SK-N-SH (cell line): ENCODE data around the gene COX10. TPM values are rescaled to one million over a fixed set of nuclear protein-coding genes. Genes with fewer than 3 reads are reported as not detected.

Experiments
- CTCF ChIA-PET: fragments of 300-600, 350-600 bp; formaldehyde crosslinking; extraction: SDS; loops from one replicate; lab custom pipeline; 2021; lab: Yijun Ruan, JAX
- POLR2A ChIA-PET: fragments of 350-600 bp; sonication (Branson Sonifier 250); formaldehyde crosslinking; extraction: SDS; loops from one replicate; lab custom pipeline; 2020; ENCODE audit warnings: antibody characterized with exemption, inconsistent platforms; lab: Yijun Ruan, JAX
- DNase-seq: peaks from one replicate; pipeline ENCODE4 v3.0.0; 2012
- H2AFZ ChIP-seq: fragments of 200-600 bp; sonication (generic); 2 replicates; pipeline ENCODE4 v1.8.1; 2016; ENCODE audit warnings: antibody characterized with exemption, mild to moderate bottlenecking, low read depth
- H3F3A ChIP-seq: fragments of 200-600 bp; sonication (generic); replicated peaks from 2 replicates; pipeline ENCODE3; 2016; ENCODE audit warnings: antibody characterized with exemption, mild to moderate bottlenecking; ENCODE audit not compliant: insufficient read depth
- H3K27ac ChIP-seq, 2 experiments: fragments of 200-500 bp in 1 of 2; fragments of 200-600 bp in 1 of 2; sonication (Bioruptor generic) in 1 of 2; sonication (generic), shearing (Covaris generic) in 1 of 2; 2 replicates each; pipeline versions ENCODE4 v1.5.1 to v1.6.1; 2014 to 2016; ENCODE audit warnings: low read depth in 2 of 2, inconsistent platforms in 1 of 2, low read length in 1 of 2, mild to moderate bottlenecking in 1 of 2, mixed read lengths in 1 of 2
- H3K27me3 ChIP-seq: fragments of 200-600 bp; sonication (generic), shearing (Covaris generic); 2 replicates; pipeline ENCODE4 v1.6.1; 2016; ENCODE audit warnings: mixed run types; ENCODE audit not compliant: insufficient read depth
- H3K36me3 ChIP-seq, 2 experiments: fragments of 200-500 bp in 1 of 2; fragments of 200-600 bp in 1 of 2; sonication (Bioruptor generic) in 1 of 2; sonication (generic) in 1 of 2; replicated peaks in 1 of 2; 2 replicates each; pipeline versions ENCODE3 to v1.5.1; 2014 to 2016; ENCODE audit warnings: low read length in 1 of 2, mild to moderate bottlenecking in 1 of 2; ENCODE audit not compliant: insufficient read depth in 2 of 2, control insufficient read depth in 1 of 2
- H3K4me1 ChIP-seq, 2 experiments: fragments of 200-500 bp in 1 of 2; fragments of 200-600 bp in 1 of 2; sonication (Bioruptor generic) in 1 of 2; sonication (generic), shearing (Covaris generic) in 1 of 2; 2 replicates each; pipeline versions ENCODE4 v1.5.1 to v1.6.1; 2014 to 2016; ENCODE audit warnings: low read depth in 1 of 2, low read length in 1 of 2, mixed run types in 1 of 2; ENCODE audit not compliant: insufficient read depth in 2 of 2, control insufficient read depth in 1 of 2
- H3K4me2 ChIP-seq: fragments of 200-600 bp; sonication (generic), shearing (Covaris generic); 2 replicates; pipeline ENCODE4 v1.6.1; 2017; ENCODE audit warnings: mixed run types
- H3K4me3 ChIP-seq, 2 experiments: fragments of 200-500 bp in 1 of 2; fragments of 200-600 bp in 1 of 2; sonication (Bioruptor generic) in 1 of 2; sonication (generic), shearing (Covaris generic) in 1 of 2; 2 replicates each; pipeline versions ENCODE4 v1.5.1 to v1.8.1; 2014 to 2016; ENCODE audit warnings: low read depth in 2 of 2, inconsistent platforms in 1 of 2, low read length in 1 of 2, mild to moderate bottlenecking in 1 of 2, mixed read lengths in 1 of 2, moderate library complexity in 1 of 2
- H3K79me2 ChIP-seq: fragments of 200-600 bp; sonication (generic); 2 replicates; pipeline ENCODE4 v1.8.1; 2017; ENCODE audit warnings: mild to moderate bottlenecking; ENCODE audit not compliant: insufficient read depth
- H3K9ac ChIP-seq: fragments of 200-600 bp; sonication (generic); 2 replicates; pipeline ENCODE4 v1.6.1; 2017; ENCODE audit warnings: mixed run types
- H3K9me2 ChIP-seq: fragments of 200-600 bp; sonication (generic); 2 replicates; pipeline ENCODE4 v1.6.1; 2017; ENCODE audit warnings: mixed run types
- H3K9me3 ChIP-seq: fragments of 200-600 bp; sonication (generic); 2 replicates; pipeline ENCODE4 v1.6.1; 2017; ENCODE audit warnings: mixed run types, mild to moderate bottlenecking, moderate library complexity
- H4K20me1 ChIP-seq: fragments of 200-600 bp; sonication (generic); 2 replicates; pipeline ENCODE4 v1.6.1; 2017; ENCODE audit warnings: mild to moderate bottlenecking, mixed run types; ENCODE audit not compliant: insufficient read depth
- CHD2 ChIP-seq: fragments of 150-350 bp; IDR thresholded peaks from 2 replicates; pipeline ENCODE4 v1.6.1; 2018; ENCODE audit warnings: low read length; ENCODE audit not compliant: partially characterized antibody
- CTCF ChIP-seq: fragments of 200-600 bp; sonication (generic); IDR thresholded peaks from 2 replicates; pipeline ENCODE4 v1.6.1; 2017; ENCODE audit warnings: antibody characterized with exemption, mild to moderate bottlenecking, moderate library complexity
- ELF1 ChIP-seq: IDR thresholded peaks from 2 replicates; pipeline ENCODE4 v1.4.0; 2012
- EP300 ChIP-seq, 2 experiments: IDR thresholded peaks; 2 replicates each; pipeline versions ENCODE4 v1.4.0 to v1.6.1; 2012; ENCODE audit warnings: borderline replicate concordance in 1 of 2, low read depth in 1 of 2, low read length in 1 of 2
- FOSL2 ChIP-seq: IDR thresholded peaks from 2 replicates; pipeline ENCODE4 v1.4.0; 2012; ENCODE audit warnings: low read depth, mild to moderate bottlenecking, moderate library complexity, borderline replicate concordance
- FOXJ3 ChIP-seq: sonication (generic); formaldehyde crosslinking; IDR thresholded peaks from 2 replicates; pipeline ENCODE4 v1.5.1; 2020; ENCODE audit warnings: mild to moderate bottlenecking, missing genetic modification reagents
- FOXM1 ChIP-seq: IDR thresholded peaks from 2 replicates; pipeline ENCODE4 v1.4.0; 2012; ENCODE audit warnings: low read depth, mild to moderate bottlenecking
- MAX ChIP-seq: IDR thresholded peaks from 2 replicates; pipeline ENCODE4 v1.4.0; 2012; ENCODE audit warnings: low read depth
- MEF2A ChIP-seq: IDR thresholded peaks from 2 replicates; pipeline ENCODE4 v1.4.0; 2012; ENCODE audit warnings: low read depth, borderline replicate concordance
- MXI1 ChIP-seq: IDR thresholded peaks from 2 replicates; pipeline ENCODE4 v1.6.1; 2012; ENCODE audit warnings: mild to moderate bottlenecking, low read depth, low read length, improper control_type of control experiment
- NFIC ChIP-seq: IDR thresholded peaks from 2 replicates; pipeline ENCODE4 v1.4.0; 2012; ENCODE audit warnings: borderline replicate concordance
- NRF1 ChIP-seq: IDR thresholded peaks from 2 replicates; pipeline ENCODE4 v1.6.1; 2012; ENCODE audit warnings: low read depth, mild to moderate bottlenecking, low read length
- RCOR1 ChIP-seq: fragments of 150-350 bp; IDR thresholded peaks from 2 replicates; pipeline ENCODE4 v1.6.1; 2017; ENCODE audit warnings: antibody characterized with exemption, low read length
- RFX5 ChIP-seq: IDR thresholded peaks from 2 replicates; pipeline ENCODE4 v1.6.1; 2012; ENCODE audit warnings: mild to moderate bottlenecking, improper control_type of control experiment, low read length
- TCF12 ChIP-seq: IDR thresholded peaks from 2 replicates; pipeline ENCODE4 v1.4.0; 2012
- TEAD4 ChIP-seq: IDR thresholded peaks from 2 replicates; pipeline ENCODE4 v1.4.0; 2012; ENCODE audit warnings: mild to moderate bottlenecking, borderline replicate concordance; ENCODE audit not compliant: insufficient read depth
- YY1 ChIP-seq: IDR thresholded peaks from 2 replicates; pipeline ENCODE4 v1.4.0; 2012; ENCODE audit warnings: low read depth, mild to moderate bottlenecking
- WGBS: methylation state at CpG from one replicate; pipeline ENCODE4 v1.1.6; 2017; ENCODE audit warnings: low lambda C conversion rate; 5-methylcytosine and 5-hydroxymethylcytosine counted together
- polyA plus RNA-seq, 3 experiments: library from polyadenylated mRNA; depleted of rRNA; stranded (reverse); fragments of >200 nt; gene quantifications; 2 replicates each; pipeline ENCODE4 v1.2.3, GENCODE V29; 2012
- TF ChIP-seq, protein P1 (sequence below): IDR thresholded peaks from 2 replicates; pipeline ENCODE4; 2012
- TF ChIP-seq, protein P2 (sequence below): IDR thresholded peaks from 2 replicates; pipeline ENCODE4 v1.4.0; 2012; ENCODE audit warnings: low read depth, borderline replicate concordance
- TF ChIP-seq, protein P3 (sequence below): IDR thresholded peaks from 2 replicates; pipeline ENCODE4 v1.6.1; 2012; ENCODE audit warnings: mild to moderate bottlenecking, low read depth, low read length, moderate library complexity

COX10 gene
- polyA plus RNA-seq, 1 of the 3 experiments (the other 2 are of a cell fraction), result 8.7 TPM

- TF ChIP-seq, protein P1, sequence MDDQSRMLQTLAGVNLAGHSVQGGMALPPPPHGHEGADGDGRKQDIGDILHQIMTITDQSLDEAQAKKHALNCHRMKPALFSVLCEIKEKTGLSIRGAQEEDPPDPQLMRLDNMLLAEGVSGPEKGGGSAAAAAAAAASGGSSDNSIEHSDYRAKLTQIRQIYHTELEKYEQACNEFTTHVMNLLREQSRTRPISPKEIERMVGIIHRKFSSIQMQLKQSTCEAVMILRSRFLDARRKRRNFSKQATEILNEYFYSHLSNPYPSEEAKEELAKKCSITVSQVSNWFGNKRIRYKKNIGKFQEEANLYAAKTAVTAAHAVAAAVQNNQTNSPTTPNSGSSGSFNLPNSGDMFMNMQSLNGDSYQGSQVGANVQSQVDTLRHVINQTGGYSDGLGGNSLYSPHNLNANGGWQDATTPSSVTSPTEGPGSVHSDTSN, result no peak
- no peak for TF ChIP-seq MEF2A
These were observed 8.6 kb upstream of the COX10 start (continued) for GRCh38 chr17:14060706-14061105.

DNA sequence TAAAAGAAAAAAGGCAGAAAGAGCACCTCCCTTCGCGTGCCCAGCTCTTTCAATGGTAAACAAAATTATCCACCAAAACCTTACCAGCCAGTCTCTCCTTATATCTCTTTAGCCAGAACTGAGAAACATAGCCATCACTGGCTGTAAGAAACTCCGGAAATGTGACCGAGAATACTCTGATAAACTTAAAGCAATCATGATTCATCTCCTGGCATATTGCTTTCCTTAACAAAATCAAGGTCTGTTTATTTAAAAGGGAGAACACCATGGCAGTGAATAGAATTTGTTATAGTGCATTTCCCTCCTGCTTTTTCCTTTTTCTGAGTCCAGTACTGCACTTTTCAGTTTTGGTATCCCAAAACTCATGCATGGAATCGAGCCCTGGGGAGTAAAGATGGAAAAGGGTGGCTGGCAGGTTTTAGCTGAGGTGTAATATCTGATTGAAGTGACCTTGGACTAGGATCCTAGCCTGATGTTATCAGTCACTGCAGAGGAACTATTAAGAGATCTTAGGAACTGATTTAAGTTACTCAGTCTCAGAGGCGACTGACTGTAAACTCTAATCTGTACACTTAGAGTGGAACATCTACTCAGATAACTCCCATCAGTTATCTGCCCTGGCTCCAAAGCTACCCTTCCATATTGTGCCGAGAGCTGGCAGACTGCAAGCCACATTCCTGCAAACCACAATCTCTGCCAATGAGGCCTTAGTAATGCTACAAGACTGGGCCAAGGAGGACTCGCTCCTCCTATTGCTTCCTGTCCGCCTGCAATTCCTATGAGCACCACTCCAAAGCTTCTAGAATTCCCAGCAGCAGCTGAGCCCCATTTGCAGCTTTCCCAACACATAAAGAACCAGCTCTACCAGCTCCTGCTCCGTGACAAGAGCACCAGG, 7.4 kb upstream of the COX10 start:
- Histone ChIP-seq H3K27me3 (no peaks in the 10 kb centered on the region), H3K9me2 (no peaks in the 10 kb centered on the region), H4K20me1 (no peaks in the 10 kb centered on the region), H3K4me1 (peaks cover 0 to 24% of the 10 kb centered on the region in 2 experiments; a peak in 3 of 4 replicates), H3F3A (peaks cover 29% of the 10 kb centered on the region), H3K4me2 (peak overlapping the region; percentile 86), H2AFZ (peak overlapping the region; percentile 66), H3K9ac (peak overlapping the region; percentile 40; the same call in 1 of the 2 replicates), H3K27ac (peak overlapping the region; percentile 89 to 93), H3K36me3 (peaks cover 11 to 20% of the 10 kb centered on the region in 2 experiments), H3K79me2 (peaks cover 65% of the 10 kb centered on the region), H3K4me3 (peak overlapping the region; percentile 19 to 54; a peak in 3 of 4 replicates), H3K9me3 (no peaks in the 10 kb centered on the region)
- POLR2A ChIA-PET, result no interaction called here
- DNase-seq, result no peak
- WGBS, result 40% methylated on average over 10 of the region's 10 CpGs
- CTCF ChIA-PET, result interaction anchor here (0.9 to 1.1 kb wide), 2 partner anchors 260 to 1031 kb away, joined by 3 read pairs; no protein-coding TSS in a partner anchor
- TF ChIP-seq FOXM1 (no peak), RFX5 (no peak), CTCF (peak; percentile 19; the same call in 1 of the 2 replicates), YY1 (peak; percentile 3; the same call in 1 of the 2 replicates), MAX (peak; percentile 40; the same call in 1 of the 2 replicates), MXI1 (no peak), MEF2A (no peak), EP300 (IDR thresholded peaks at IDR 0.05; ENCODE audit: borderline replicate concordance in 1 of 2, low read depth in 1 of 2, low read length in 1 of 2) (peak in 1 of 2 experiments; percentile 68; a peak in 2 of 4 replicates), FOXJ3 (CRISPR knock-in tag) (no peak), FOSL2 (peak; percentile 44; the same call in 1 of the 2 replicates), ELF1 (no peak; the same call in 1 of the 2 replicates), NFIC (peak; percentile 79), NRF1 (no peak), TEAD4 (peak; percentile 75; the same call in 1 of the 2 replicates), TCF12 (peak; percentile 50), CHD2 (no peak), RCOR1 (no peak)
- TF ChIP-seq, protein P2, sequence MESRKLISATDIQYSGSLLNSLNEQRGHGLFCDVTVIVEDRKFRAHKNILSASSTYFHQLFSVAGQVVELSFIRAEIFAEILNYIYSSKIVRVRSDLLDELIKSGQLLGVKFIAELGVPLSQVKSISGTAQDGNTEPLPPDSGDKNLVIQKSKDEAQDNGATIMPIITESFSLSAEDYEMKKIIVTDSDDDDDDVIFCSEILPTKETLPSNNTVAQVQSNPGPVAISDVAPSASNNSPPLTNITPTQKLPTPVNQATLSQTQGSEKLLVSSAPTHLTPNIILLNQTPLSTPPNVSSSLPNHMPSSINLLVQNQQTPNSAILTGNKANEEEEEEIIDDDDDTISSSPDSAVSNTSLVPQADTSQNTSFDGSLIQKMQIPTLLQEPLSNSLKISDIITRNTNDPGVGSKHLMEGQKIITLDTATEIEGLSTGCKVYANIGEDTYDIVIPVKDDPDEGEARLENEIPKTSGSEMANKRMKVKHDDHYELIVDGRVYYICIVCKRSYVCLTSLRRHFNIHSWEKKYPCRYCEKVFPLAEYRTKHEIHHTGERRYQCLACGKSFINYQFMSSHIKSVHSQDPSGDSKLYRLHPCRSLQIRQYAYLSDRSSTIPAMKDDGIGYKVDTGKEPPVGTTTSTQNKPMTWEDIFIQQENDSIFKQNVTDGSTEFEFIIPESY, result no peak
- TF ChIP-seq, protein P3, sequence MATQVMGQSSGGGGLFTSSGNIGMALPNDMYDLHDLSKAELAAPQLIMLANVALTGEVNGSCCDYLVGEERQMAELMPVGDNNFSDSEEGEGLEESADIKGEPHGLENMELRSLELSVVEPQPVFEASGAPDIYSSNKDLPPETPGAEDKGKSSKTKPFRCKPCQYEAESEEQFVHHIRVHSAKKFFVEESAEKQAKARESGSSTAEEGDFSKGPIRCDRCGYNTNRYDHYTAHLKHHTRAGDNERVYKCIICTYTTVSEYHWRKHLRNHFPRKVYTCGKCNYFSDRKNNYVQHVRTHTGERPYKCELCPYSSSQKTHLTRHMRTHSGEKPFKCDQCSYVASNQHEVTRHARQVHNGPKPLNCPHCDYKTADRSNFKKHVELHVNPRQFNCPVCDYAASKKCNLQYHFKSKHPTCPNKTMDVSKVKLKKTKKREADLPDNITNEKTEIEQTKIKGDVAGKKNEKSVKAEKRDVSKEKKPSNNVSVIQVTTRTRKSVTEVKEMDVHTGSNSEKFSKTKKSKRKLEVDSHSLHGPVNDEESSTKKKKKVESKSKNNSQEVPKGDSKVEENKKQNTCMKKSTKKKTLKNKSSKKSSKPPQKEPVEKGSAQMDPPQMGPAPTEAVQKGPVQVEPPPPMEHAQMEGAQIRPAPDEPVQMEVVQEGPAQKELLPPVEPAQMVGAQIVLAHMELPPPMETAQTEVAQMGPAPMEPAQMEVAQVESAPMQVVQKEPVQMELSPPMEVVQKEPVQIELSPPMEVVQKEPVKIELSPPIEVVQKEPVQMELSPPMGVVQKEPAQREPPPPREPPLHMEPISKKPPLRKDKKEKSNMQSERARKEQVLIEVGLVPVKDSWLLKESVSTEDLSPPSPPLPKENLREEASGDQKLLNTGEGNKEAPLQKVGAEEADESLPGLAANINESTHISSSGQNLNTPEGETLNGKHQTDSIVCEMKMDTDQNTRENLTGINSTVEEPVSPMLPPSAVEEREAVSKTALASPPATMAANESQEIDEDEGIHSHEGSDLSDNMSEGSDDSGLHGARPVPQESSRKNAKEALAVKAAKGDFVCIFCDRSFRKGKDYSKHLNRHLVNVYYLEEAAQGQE, result 0 out of 2 replicates have a peak, but pooled peaks have one; percentile 29
